B cell (primary cell): ENCODE measurements around the gene TTLL11. TPM values are rescaled to one million over a fixed set of nuclear protein-coding genes. Genes with fewer than 3 reads are reported as not detected.
A peak's percentile ranks its signal among the peaks of the same experiment; 100 is the strongest.

Experiments
- ATAC-seq: fragments of 200-7000 bp; cut with Tn5 transposase; one replicate; pipeline ENCODE4 v1.10.0; 2021; ENCODE audit warnings: low read depth, mild to moderate bottlenecking, moderate number of reproducible peaks, moderate library complexity
- CTCF ChIA-PET: fragments of 350-600 bp; sonication (Branson Sonifier 250); formaldehyde crosslinking; loops from one replicate; lab custom pipeline; 2021; ENCODE audit warnings: antibody characterized with exemption, inconsistent platforms; lab: Charles Lee
- POLR2A ChIA-PET: fragments of 350-600 bp; sonication (Branson Sonifier 250); formaldehyde crosslinking; loops from one replicate; lab custom pipeline; 2021; ENCODE audit warnings: antibody characterized with exemption; lab: Charles Lee
- DNase-seq: peaks from one replicate; pipeline ENCODE4 v3.0.0; 2013
- H2AFZ ChIP-seq: 2 replicates; pipeline ENCODE4 v1.6.1; 2012; ENCODE audit warnings: mild to moderate bottlenecking, low read depth, low read length; ENCODE audit not compliant: insufficient read depth, poor library complexity, severe bottlenecking
- H3K27ac ChIP-seq, 2 donors: 1 replicate in 1 of 2; 2 replicates in 1 of 2; pipeline ENCODE4 v1.5.1; 2012 to 2013; ENCODE audit warnings: low read length in 2 of 2, mild to moderate bottlenecking in 2 of 2, moderate library complexity in 1 of 2
- H3K27me3 ChIP-seq, 4 experiments: fragments of 200-600 bp in 1 of 4; sonication (generic) in 1 of 4; replicated peaks in 1 of 4; 1 replicate in 2 of 4; 2 replicates in 2 of 4; pipeline versions ENCODE4 v1.6.1 to v1.7.0; 2013 to 2016; ENCODE audit warnings: low read length in 3 of 4, mild to moderate bottlenecking in 2 of 4, mixed read lengths in 1 of 4, moderate library complexity in 1 of 4; ENCODE audit not compliant: insufficient read depth in 4 of 4, control insufficient read depth in 3 of 4; ENCODE audit errors: control extremely low read depth in 1 of 4
- H3K36me3 ChIP-seq, 2 experiments: replicated peaks in 1 of 2; 1 replicate in 1 of 2; 2 replicates in 1 of 2; pipeline versions ENCODE4 v1.6.1 to v1.7.1; 2013; ENCODE audit warnings: low read length in 1 of 2; ENCODE audit not compliant: insufficient read depth in 2 of 2, control insufficient read depth in 1 of 2; ENCODE audit errors: control extremely low read depth in 1 of 2, extremely low read depth in 1 of 2
- H3K4me1 ChIP-seq, 2 donors: fragments of 200-600 bp in 1 of 2; sonication (generic) in 1 of 2; 1 replicate in 1 of 2; 2 replicates in 1 of 2; pipeline versions ENCODE4 v1.5.1 to v1.6.1; 2013 to 2017; ENCODE audit warnings: low read length in 2 of 2; ENCODE audit not compliant: control insufficient read depth in 2 of 2, insufficient read depth in 2 of 2
- H3K4me2 ChIP-seq: replicated peaks from 2 replicates; pipeline ENCODE3; 2012; ENCODE audit warnings: mild to moderate bottlenecking, low read depth, low read length; ENCODE audit not compliant: poor library complexity, severe bottlenecking
- H3K4me3 ChIP-seq, 5 experiments: fragments of 200-600 bp in 1 of 5; sonication (generic) in 1 of 5; 1 replicate in 3 of 5; 2 replicates in 2 of 5; pipeline versions ENCODE4 v1.5.1 to v1.7.0; 2011 to 2016; ENCODE audit warnings: low read length in 4 of 5, mild to moderate bottlenecking in 4 of 5, low read depth in 2 of 5, control low read depth in 1 of 5, moderate library complexity in 1 of 5; ENCODE audit not compliant: insufficient read depth in 1 of 5; ENCODE audit errors: control extremely low read depth in 1 of 5, extremely low read depth in 1 of 5
- H3K79me2 ChIP-seq: fragments of 200-600 bp; sonication (generic); one replicate; pipeline ENCODE4 v1.6.0; 2016; ENCODE audit warnings: low read length; ENCODE audit not compliant: control insufficient read depth, insufficient read depth
- H3K9ac ChIP-seq: fragments of 200-600 bp; sonication (generic); 2 replicates; pipeline ENCODE4 v1.6.1; 2017; ENCODE audit warnings: mild to moderate bottlenecking, low read length, moderate library complexity
- H3K9me3 ChIP-seq, 3 donors: one replicate each; pipeline versions ENCODE4 v1.6.1 to v1.7.1; 2013; ENCODE audit warnings: low read length in 2 of 3; ENCODE audit not compliant: control insufficient read depth in 2 of 3, insufficient read depth in 1 of 3; ENCODE audit errors: control extremely low read depth in 1 of 3
- H4K20me1 ChIP-seq: 2 replicates; pipeline ENCODE4 v1.6.0; 2012; ENCODE audit warnings: mild to moderate bottlenecking, low read length; ENCODE audit not compliant: insufficient read depth, control insufficient read depth, poor library complexity, severe bottlenecking
- H3K27ac Mint-ChIP-seq: one replicate; pipeline ENCODE4 v1.8.0; 2021; ENCODE audit warnings: mixed read lengths
- H3K27me3 Mint-ChIP-seq: one replicate; pipeline ENCODE4 v1.8.0; 2021; ENCODE audit warnings: mixed read lengths
- H3K4me1 Mint-ChIP-seq: one replicate; pipeline ENCODE4 v1.8.0; 2021; ENCODE audit warnings: mixed read lengths
- H3K4me3 Mint-ChIP-seq: one replicate; pipeline ENCODE4 v1.8.0; 2021; ENCODE audit warnings: mixed read lengths
- H3K9me3 Mint-ChIP-seq: one replicate; pipeline ENCODE4 v1.8.0; 2022; ENCODE audit warnings: mixed read lengths; ENCODE audit not compliant: insufficient read depth
- CTCF ChIP-seq: fragments of 200-600 bp; IDR thresholded peaks from one replicate; pipeline ENCODE4 v1.8.0; 2022; ENCODE audit warnings: antibody characterized with exemption, mild to moderate bottlenecking
- EZH2 ChIP-seq: IDR thresholded peaks from 2 replicates; pipeline ENCODE4 v1.6.1; 2012; ENCODE audit warnings: borderline replicate concordance, low read depth, mild to moderate bottlenecking, moderate library complexity, low read length; ENCODE audit not compliant: insufficient read depth, poor library complexity, severe bottlenecking
- whole genome bisulfite sequencing: methylation state at CpG from one replicate; pipeline ENCODE4 v1.1.5; 2013; ENCODE audit warnings: missing lambda C conversion rate; ENCODE audit not compliant: insufficient coverage; 5-methylcytosine and 5-hydroxymethylcytosine counted together
- intact Hi-C: fragments of 100-400 bp; cut with micrococcal nuclease; formaldehyde crosslinking; loops from one replicate; pipeline ENCODE4 v1.10.0; 2022
- polyA plus RNA-seq: library from polyadenylated mRNA; depleted of rRNA; stranded (reverse); fragments of >200 nt; gene quantifications from 2 replicates; pipeline ENCODE4 v1.2.3, GENCODE V29; 2012
- total RNA-seq, 2 donors: library from RNA; stranded (reverse); fragments of 120-200 nt in 1 of 2; gene quantifications; 1 replicate in 1 of 2; 2 replicates in 1 of 2; pipeline versions ENCODE4 v1.2.3 to v1.2.4, GENCODE V29; 2013 to 2022

The TTLL11 gene
- total and polyA plus RNA-seq, 2 donors (not counting 1 experiment from before 2014, with no cell fraction given) = 3.6 to 3.8 TPM

GRCh38 chr9:121788686-121789366, 304.3 kb downstream of the TTLL11 start:
- no peak overlapping the region for H2AFZ ChIP-seq
- TF ChIP-seq EZH2 (no peak), CTCF (no peak)
- intact Hi-C loops = no loop called here
- no peaks in the 10 kb centered on the region for H3K27me3 ChIP-seq
- no peak overlapping the region for H3K4me3 ChIP-seq
- POLR2A ChIA-PET = interaction anchor here (0.9 kb wide), 1 partner anchor 80 kb away, joined by 3 read pairs; no protein-coding TSS in a partner anchor
- Mint-ChIP-seq H3K27ac (peak overlapping the region; percentile 7), H3K4me3 (no peak overlapping the region), H3K4me1 (peaks cover 5% of the 10 kb centered on the region), H3K9me3 (no peaks in the 10 kb centered on the region), H3K27me3 (peaks cover 9% of the 10 kb centered on the region)
- H3K79me2 ChIP-seq = no peaks in the 10 kb centered on the region
- WGBS = 90% methylated on average over 15 of the region's 15 CpGs
- CTCF ChIA-PET = no interaction called here
- no peak overlapping the region for H3K9ac ChIP-seq
- no peak for ATAC-seq
- no peaks in the 10 kb centered on the region for H3K36me3 ChIP-seq
- no peaks in the 10 kb centered on the region for H3K4me1 ChIP-seq
- H3K27ac ChIP-seq = no peak overlapping the region
- no peak overlapping the region for H3K4me2 ChIP-seq
- DNase-seq = no peak
- no peaks in the 10 kb centered on the region for H3K9me3 ChIP-seq
- H4K20me1 ChIP-seq = no peaks in the 10 kb centered on the region

GRCh38 chr9:121786998-121787422, 306.1 kb downstream of the TTLL11 start:
- H3K9ac ChIP-seq = no peak overlapping the region
- H3K4me1 ChIP-seq = no peaks in the 10 kb centered on the region
- no peaks in the 10 kb centered on the region for H3K36me3 ChIP-seq
- H3K4me2 ChIP-seq = no peak overlapping the region
- Mint-ChIP-seq H3K4me1 (peaks cover 7% of the 10 kb centered on the region), H3K9me3 (no peaks in the 10 kb centered on the region), H3K27ac (no peak overlapping the region), H3K27me3 (peaks cover 9% of the 10 kb centered on the region), H3K4me3 (no peak overlapping the region)
- no peak overlapping the region for H3K4me3 ChIP-seq
- ATAC-seq (no peak), DNase-seq (no peak)
- H4K20me1 ChIP-seq = no peaks in the 10 kb centered on the region
- H2AFZ ChIP-seq = no peak overlapping the region
- no peak overlapping the region for H3K27ac ChIP-seq
- no peaks in the 10 kb centered on the region for H3K79me2 ChIP-seq
- POLR2A ChIA-PET = no interaction called here
- CTCF ChIA-PET = no interaction called here
- intact Hi-C loops = no loop called here
- no peak for TF ChIP-seq CTCF
- no peak for TF ChIP-seq EZH2
- H3K9me3 ChIP-seq = no peaks in the 10 kb centered on the region
- WGBS = 95% methylated on average over 6 of the region's 8 CpGs
- H3K27me3 ChIP-seq = no peaks in the 10 kb centered on the region
